WTC11 (cell line): Measurements from ENCODE around the gene DHX36. TPM values are rescaled to one million over a fixed set of nuclear protein-coding genes. Genes with fewer than 3 reads are reported as not detected.

Experiments used
- ATAC-seq: fragments of 200-7000 bp; cut with Tn5 transposase; 2 replicates; pipeline ENCODE4 v1.10.0; 2021; ENCODE audit warnings: mild to moderate bottlenecking, moderate library complexity
- CTCF ChIA-PET: fragments of 300-600 bp; sonication (Branson Sonifier 250); formaldehyde crosslinking; loops from one replicate; lab custom pipeline; 2021; ENCODE audit warnings: antibody characterized with exemption; lab: Charles Lee
- POLR2A ChIA-PET: fragments of 350-600 bp; sonication (Branson Sonifier 250); formaldehyde crosslinking; loops from one replicate; lab custom pipeline; 2021; ENCODE audit warnings: antibody characterized with exemption; lab: Charles Lee
- DNase-seq: peaks from one replicate; pipeline ENCODE4 v3.0.0; 2021; ENCODE audit warnings: low spot score
- H3K27ac Mint-ChIP-seq: 2 replicates; pipeline ENCODE4 v1.8.0; 2021; ENCODE audit warnings: mixed read lengths
- H3K27me3 Mint-ChIP-seq: 2 replicates; pipeline ENCODE4 v1.8.0; 2021; ENCODE audit warnings: low read depth, mild to moderate bottlenecking, moderate library complexity, mixed read lengths
- H3K36me3 Mint-ChIP-seq: 2 replicates; pipeline ENCODE4 v1.8.0; 2021; ENCODE audit warnings: mixed read lengths
- H3K4me1 Mint-ChIP-seq: 2 replicates; pipeline ENCODE4 v1.8.0; 2022; ENCODE audit warnings: mixed read lengths
- H3K4me3 Mint-ChIP-seq: 2 replicates; pipeline ENCODE4 v1.8.0; 2021; ENCODE audit warnings: mild to moderate bottlenecking, moderate library complexity, mixed read lengths
- H3K9me3 Mint-ChIP-seq: 2 replicates; pipeline ENCODE4 v1.8.0; 2021; ENCODE audit warnings: mixed read lengths
- ATF1 ChIP-seq: sonication (generic); formaldehyde crosslinking; IDR thresholded peaks from 2 replicates; pipeline ENCODE4 v1.8.1; 2023; ENCODE audit warnings: mild to moderate bottlenecking, moderate library complexity, missing genetic modification reagents
- CREB1 ChIP-seq: sonication (generic); formaldehyde crosslinking; IDR thresholded peaks from 2 replicates; pipeline ENCODE4 v1.8.0; 2023; ENCODE audit warnings: mild to moderate bottlenecking, missing genetic modification reagents
- ESRRA ChIP-seq: sonication (generic); formaldehyde crosslinking; IDR thresholded peaks from 2 replicates; pipeline ENCODE4 v1.8.1; 2022; ENCODE audit warnings: mild to moderate bottlenecking, missing genetic modification reagents, borderline replicate concordance
- FOXP1 ChIP-seq: sonication (generic); formaldehyde crosslinking; IDR thresholded peaks from 2 replicates; pipeline ENCODE4 v1.8.0; 2022; ENCODE audit warnings: missing genetic modification reagents, mild to moderate bottlenecking, moderate library complexity, borderline replicate concordance
- HMGA2 ChIP-seq: fragments of 250-450 bp; sonication (Bioruptor Pico); IDR thresholded peaks from 2 replicates; pipeline ENCODE4 v1.4.0; 2021; ENCODE audit warnings: mild to moderate bottlenecking, moderate library complexity
- IRF2 ChIP-seq: sonication (generic); formaldehyde crosslinking; IDR thresholded peaks from 2 replicates; pipeline ENCODE4 v1.8.0; 2022; ENCODE audit warnings: low read depth, missing genetic modification reagents, borderline replicate concordance
- KAT7 ChIP-seq: sonication (generic); formaldehyde crosslinking; IDR thresholded peaks from 2 replicates; pipeline ENCODE4 v1.8.1; 2023; ENCODE audit warnings: missing genetic modification reagents, mild to moderate bottlenecking, borderline replicate concordance
- MLX ChIP-seq: sonication (generic); formaldehyde crosslinking; IDR thresholded peaks from 2 replicates; pipeline ENCODE4 v1.8.1; 2023; ENCODE audit warnings: mild to moderate bottlenecking, missing genetic modification reagents, moderate library complexity
- MXD4 ChIP-seq: fragments of 250-450 bp; sonication (Bioruptor Pico); IDR thresholded peaks from 2 replicates; pipeline ENCODE4 v1.8.0; 2021; ENCODE audit warnings: mild to moderate bottlenecking, moderate library complexity, borderline replicate concordance
- NR1H2 ChIP-seq: sonication (generic); formaldehyde crosslinking; IDR thresholded peaks from 2 replicates; pipeline ENCODE4 v1.9.0; 2021; ENCODE audit warnings: mild to moderate bottlenecking, moderate library complexity, missing genetic modification reagents
- NR3C1 ChIP-seq: sonication (generic); formaldehyde crosslinking; conservative IDR thresholded peaks from 2 replicates; pipeline ENCODE4 v1.8.1; 2023; ENCODE audit warnings: low read depth, mild to moderate bottlenecking, missing genetic modification reagents
- SOX15 ChIP-seq: fragments of 250-450 bp; sonication (Bioruptor Pico); IDR thresholded peaks from 2 replicates; pipeline ENCODE4 v1.9.0; 2021; ENCODE audit warnings: mild to moderate bottlenecking
- TEAD4 ChIP-seq: sonication (generic); formaldehyde crosslinking; IDR thresholded peaks from 2 replicates; pipeline ENCODE4 v1.8.0; 2022; ENCODE audit warnings: mild to moderate bottlenecking, missing genetic modification reagents
- ZNF138 ChIP-seq: sonication (generic); formaldehyde crosslinking; conservative IDR thresholded peaks from 2 replicates; pipeline ENCODE4 v1.8.1; 2022; ENCODE audit warnings: mild to moderate bottlenecking, moderate library complexity, missing genetic modification reagents
- ZNF232 ChIP-seq: sonication (generic); formaldehyde crosslinking; IDR thresholded peaks from 2 replicates; pipeline ENCODE4 v1.8.0; 2022; ENCODE audit warnings: mild to moderate bottlenecking, missing genetic modification reagents
- ZNF396 ChIP-seq: fragments of 250-450 bp; sonication (Bioruptor Pico); IDR thresholded peaks from 2 replicates; pipeline ENCODE4 v1.8.0; 2021; ENCODE audit warnings: mild to moderate bottlenecking, moderate library complexity, borderline replicate concordance
- total RNA-seq: library from RNA; stranded (reverse); gene quantifications from 3 replicates; pipeline ENCODE4 v1.2.3, GENCODE V29; 2021
- TF ChIP-seq, protein P1 (sequence below): sonication (generic); formaldehyde crosslinking; IDR thresholded peaks from 2 replicates; pipeline ENCODE4 v1.8.1; 2022; ENCODE audit warnings: low read depth, mild to moderate bottlenecking, moderate library complexity, missing genetic modification reagents, borderline replicate concordance
- TF ChIP-seq, protein P2 (sequence below): sonication (generic); formaldehyde crosslinking; IDR thresholded peaks from 2 replicates; pipeline ENCODE4 v1.8.1; 2022; ENCODE audit warnings: low read depth, missing genetic modification reagents, borderline replicate concordance
- TF ChIP-seq, protein P3 (sequence below): sonication (generic); formaldehyde crosslinking; IDR thresholded peaks from 2 replicates; pipeline ENCODE4 v1.8.1; 2023; ENCODE audit warnings: mild to moderate bottlenecking, missing genetic modification reagents, moderate library complexity
- TF ChIP-seq, protein P4 (sequence below): sonication (generic); formaldehyde crosslinking; conservative IDR thresholded peaks from 2 replicates; pipeline ENCODE4 v1.8.1; 2022; ENCODE audit warnings: mild to moderate bottlenecking, missing genetic modification reagents
- TF ChIP-seq, protein P5 (sequence below): fragments of 250-450 bp; sonication (Bioruptor Pico); IDR thresholded peaks from 2 replicates; pipeline ENCODE4 v1.8.0; 2021; ENCODE audit warnings: mild to moderate bottlenecking

Gene DHX36
- total RNA-seq, 1 experiment from 2014 or later: 100 TPM

DNA sequence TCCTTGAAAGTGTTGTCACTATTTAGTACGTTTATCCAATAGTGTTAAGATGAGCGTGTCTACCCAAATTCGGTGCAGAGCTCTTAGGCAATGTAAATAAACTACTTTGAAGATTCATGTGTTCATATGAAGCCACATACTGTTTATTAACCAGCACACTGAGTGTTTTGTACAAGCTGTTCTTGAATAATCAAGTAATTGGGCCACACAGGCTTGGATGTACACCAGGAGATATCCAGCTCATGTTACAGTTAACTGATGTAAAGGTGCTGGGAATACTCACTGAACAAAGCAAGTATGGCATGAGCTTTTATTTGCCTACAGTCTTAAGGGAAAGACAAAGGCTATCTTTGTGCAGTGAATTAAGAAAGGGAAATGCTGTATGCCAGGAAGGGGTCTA is 632 bp upstream of the DHX36 start (continued):
- TF ChIP-seq NR3C1 (CRISPR knock-in tag) (no peak), ZNF396 (CRISPR knock-in tag) (no peak), MLX (no peak), MXD4 (CRISPR knock-in tag) (no peak)
- TF ChIP-seq, protein P1, sequence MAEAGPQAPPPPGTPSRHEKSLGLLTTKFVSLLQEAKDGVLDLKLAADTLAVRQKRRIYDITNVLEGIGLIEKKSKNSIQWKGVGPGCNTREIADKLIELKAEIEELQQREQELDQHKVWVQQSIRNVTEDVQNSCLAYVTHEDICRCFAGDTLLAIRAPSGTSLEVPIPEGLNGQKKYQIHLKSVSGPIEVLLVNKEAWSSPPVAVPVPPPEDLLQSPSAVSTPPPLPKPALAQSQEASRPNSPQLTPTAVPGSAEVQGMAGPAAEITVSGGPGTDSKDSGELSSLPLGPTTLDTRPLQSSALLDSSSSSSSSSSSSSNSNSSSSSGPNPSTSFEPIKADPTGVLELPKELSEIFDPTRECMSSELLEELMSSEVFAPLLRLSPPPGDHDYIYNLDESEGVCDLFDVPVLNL (CRISPR knock-in tag): no peak
- TF ChIP-seq, protein P2, sequence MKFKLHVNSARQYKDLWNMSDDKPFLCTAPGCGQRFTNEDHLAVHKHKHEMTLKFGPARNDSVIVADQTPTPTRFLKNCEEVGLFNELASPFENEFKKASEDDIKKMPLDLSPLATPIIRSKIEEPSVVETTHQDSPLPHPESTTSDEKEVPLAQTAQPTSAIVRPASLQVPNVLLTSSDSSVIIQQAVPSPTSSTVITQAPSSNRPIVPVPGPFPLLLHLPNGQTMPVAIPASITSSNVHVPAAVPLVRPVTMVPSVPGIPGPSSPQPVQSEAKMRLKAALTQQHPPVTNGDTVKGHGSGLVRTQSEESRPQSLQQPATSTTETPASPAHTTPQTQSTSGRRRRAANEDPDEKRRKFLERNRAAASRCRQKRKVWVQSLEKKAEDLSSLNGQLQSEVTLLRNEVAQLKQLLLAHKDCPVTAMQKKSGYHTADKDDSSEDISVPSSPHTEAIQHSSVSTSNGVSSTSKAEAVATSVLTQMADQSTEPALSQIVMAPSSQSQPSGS: no peak
- TF ChIP-seq, protein P3, sequence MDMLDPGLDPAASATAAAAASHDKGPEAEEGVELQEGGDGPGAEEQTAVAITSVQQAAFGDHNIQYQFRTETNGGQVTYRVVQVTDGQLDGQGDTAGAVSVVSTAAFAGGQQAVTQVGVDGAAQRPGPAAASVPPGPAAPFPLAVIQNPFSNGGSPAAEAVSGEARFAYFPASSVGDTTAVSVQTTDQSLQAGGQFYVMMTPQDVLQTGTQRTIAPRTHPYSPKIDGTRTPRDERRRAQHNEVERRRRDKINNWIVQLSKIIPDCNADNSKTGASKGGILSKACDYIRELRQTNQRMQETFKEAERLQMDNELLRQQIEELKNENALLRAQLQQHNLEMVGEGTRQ (CRISPR knock-in tag): no peak

DNA sequence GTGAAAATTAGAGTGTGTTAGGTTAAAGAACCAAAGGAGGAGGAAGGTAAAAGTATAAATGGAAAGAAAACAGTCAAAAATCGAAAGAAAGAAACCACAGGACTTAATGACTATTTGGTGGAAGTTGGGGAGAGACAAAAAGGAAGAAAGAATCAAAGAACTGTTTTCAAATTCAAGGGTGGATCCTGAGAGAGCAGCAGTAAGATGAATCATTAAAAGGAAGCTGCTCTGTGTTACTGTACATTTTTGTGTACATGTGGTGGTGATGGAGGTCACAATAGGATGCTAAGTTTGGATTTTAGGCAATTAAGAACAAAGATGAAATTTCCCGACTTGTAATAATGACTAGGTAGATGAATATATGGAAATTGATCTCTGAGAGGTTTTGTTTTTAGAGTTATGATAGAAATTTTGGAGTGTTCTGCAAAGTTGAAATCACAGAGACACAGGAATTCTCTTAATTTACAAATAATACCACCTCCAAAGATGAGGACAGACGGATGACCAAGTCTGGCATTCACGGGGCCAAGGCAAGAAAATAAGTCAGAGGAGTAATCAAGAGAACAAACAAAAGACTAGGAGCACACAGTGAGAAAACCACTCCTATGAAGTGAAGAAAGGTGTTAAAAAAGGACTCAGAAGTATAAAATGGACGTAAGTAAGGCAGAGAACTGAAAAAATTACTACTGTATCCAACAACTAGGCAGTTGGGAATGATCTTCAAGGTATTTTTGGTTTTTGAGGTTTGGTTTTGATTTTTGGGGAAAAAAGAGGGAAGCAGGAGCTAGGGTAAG is 7.1 kb downstream of the DHX36 start:
- Mint-ChIP-seq H3K4me1 (peaks cover 10% of the 10 kb centered on the region), H3K9me3 (no peaks in the 10 kb centered on the region), H3K36me3 (peaks cover 40% of the 10 kb centered on the region), H3K27me3 (no peaks in the 10 kb centered on the region), H3K27ac (peak overlapping the region; percentile 26), H3K4me3 (no peak overlapping the region; the same call in 1 of the 2 replicates)
- TF ChIP-seq IRF2 (no peak), ATF1 (CRISPR knock-in tag) (no peak), FOXP1 (CRISPR knock-in tag) (no peak), HMGA2 (CRISPR knock-in tag) (no peak), TEAD4 (CRISPR knock-in tag) (no peak), ZNF138 (no peak), MXD4 (CRISPR knock-in tag) (no peak)
- TF ChIP-seq, protein P3 (CRISPR knock-in tag): no peak
- TF ChIP-seq, protein P4, sequence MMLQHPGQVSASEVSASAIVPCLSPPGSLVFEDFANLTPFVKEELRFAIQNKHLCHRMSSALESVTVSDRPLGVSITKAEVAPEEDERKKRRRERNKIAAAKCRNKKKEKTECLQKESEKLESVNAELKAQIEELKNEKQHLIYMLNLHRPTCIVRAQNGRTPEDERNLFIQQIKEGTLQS (CRISPR knock-in tag): no peak
- ChIA-PET POLR2A (no interaction called here), CTCF (no interaction called here)
- ATAC-seq (no peak), DNase-seq (no peak)

- no peaks in the 10 kb centered on the region; the same call in 1 of the 2 replicates for H3K4me1 Mint-ChIP-seq
- no peak overlapping the region; the same call in 1 of the 2 replicates for H3K27ac Mint-ChIP-seq
- ChIA-PET CTCF (interaction anchor here (0.6 to 1.1 kb wide), 6 partner anchors 15 to 447 kb away, joined by 3 to 5 read pairs (median 3); partner anchors contain the start of gene ARHGEF26), POLR2A (no interaction called here)
- peaks cover 51% of the 10 kb centered on the region for H3K36me3 Mint-ChIP-seq
- H3K4me3 Mint-ChIP-seq: no peak overlapping the region
- ATAC-seq: peak; percentile 47; the same call in 1 of the 2 replicates
- no peaks in the 10 kb centered on the region for H3K9me3 Mint-ChIP-seq
- DNase-seq: no peak
- no peaks in the 10 kb centered on the region for H3K27me3 Mint-ChIP-seq
- TF ChIP-seq, protein P3 (CRISPR knock-in tag): no peak
- TF ChIP-seq, protein P2: no peak
- TF ChIP-seq SOX15 (CRISPR knock-in tag) (no peak), KAT7 (CRISPR knock-in tag) (no peak), ZNF232 (CRISPR knock-in tag) (no peak), ESRRA (CRISPR knock-in tag) (no peak), CREB1 (no peak), MLX (no peak), NR1H2 (CRISPR knock-in tag) (no peak)
- TF ChIP-seq, protein P5, sequence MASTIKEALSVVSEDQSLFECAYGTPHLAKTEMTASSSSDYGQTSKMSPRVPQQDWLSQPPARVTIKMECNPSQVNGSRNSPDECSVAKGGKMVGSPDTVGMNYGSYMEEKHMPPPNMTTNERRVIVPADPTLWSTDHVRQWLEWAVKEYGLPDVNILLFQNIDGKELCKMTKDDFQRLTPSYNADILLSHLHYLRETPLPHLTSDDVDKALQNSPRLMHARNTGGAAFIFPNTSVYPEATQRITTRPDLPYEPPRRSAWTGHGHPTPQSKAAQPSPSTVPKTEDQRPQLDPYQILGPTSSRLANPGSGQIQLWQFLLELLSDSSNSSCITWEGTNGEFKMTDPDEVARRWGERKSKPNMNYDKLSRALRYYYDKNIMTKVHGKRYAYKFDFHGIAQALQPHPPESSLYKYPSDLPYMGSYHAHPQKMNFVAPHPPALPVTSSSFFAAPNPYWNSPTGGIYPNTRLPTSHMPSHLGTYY (CRISPR knock-in tag): no peak
Observed at GRCh38 chr3:154314152-154314551, 10.1 kb downstream of the DHX36 start.
